HG03439 (cell line): Measurements from ENCODE around the gene LPIN1.
"Not testable (repeated sequence)": the region's sequence is repeated elsewhere in the genome, so short reads cannot be mapped to it uniquely, and the experiment has no call there.

Source experiments
- ATAC-seq: cut with Tn5 transposase; IDR thresholded peaks from one replicate; pipeline ENCODE4 v1.9.1; 2021; ENCODE audit warnings: mild to moderate bottlenecking, moderate library complexity; ENCODE audit not compliant: unreplicated experiment

Gene LPIN1

DNA sequence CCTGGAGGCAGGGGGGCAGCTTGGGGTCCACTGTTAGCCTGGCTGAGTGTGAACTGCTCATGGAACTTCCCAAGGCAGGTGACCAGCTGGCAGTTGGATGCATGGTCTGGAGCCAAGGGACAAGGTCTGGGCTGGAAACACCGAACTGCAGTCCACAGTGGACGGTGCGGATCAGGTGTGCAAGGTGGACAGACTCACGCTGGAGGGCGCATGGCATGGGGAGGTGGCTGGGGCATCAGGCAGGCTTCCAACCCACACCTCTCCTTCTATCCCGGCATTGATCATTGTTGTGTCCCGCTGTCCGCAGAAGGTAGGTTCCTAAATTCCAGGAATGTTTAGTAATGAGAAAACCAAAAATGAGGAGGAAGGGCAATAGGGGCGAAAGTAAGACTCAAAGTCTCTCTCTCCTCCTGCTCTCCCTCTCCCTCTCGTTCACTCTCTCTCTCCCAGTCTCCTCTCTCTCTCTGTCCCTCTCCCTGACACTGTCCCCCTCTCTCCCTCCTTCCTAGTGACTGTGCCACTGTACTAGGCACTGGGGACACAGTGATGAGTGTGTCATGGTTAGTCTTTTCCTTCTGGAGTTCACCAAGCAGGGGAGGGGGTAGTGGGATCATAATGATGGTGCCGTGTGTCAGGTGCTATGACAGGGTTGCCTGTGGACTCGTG is 30.3 kb upstream of the LPIN1 start:
- no peak for ATAC-seq

DNA sequence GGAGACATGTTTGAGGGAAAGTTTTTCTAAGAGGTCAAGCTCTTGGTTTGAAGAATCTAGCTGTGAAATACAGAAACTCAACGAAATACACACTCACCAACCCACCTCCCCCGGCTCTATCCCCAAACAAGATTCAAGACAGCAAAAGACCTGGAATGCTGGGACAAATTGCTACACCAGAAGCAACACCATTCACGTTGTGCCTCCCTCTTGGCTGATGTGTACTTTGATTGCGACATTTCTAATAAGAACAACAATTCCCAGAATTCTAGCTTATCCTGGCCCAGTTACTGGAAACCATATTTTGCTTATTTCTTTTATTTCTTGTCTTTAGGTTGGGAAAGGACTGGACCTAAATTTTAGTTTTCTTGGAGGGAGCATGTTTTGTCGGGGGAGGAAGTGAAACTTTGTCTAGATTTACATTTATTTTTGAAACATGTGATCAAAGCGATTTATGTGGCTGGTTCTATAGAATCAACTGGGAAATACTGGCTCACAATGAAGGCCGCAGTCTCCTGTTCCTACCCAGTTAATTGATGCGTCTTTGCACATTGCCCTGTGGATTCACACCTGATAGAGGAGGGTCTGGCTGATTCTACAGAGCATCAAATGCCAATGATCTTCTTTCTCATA is 29.6 kb upstream of the LPIN1 start:
- no peak for ATAC-seq

DNA sequence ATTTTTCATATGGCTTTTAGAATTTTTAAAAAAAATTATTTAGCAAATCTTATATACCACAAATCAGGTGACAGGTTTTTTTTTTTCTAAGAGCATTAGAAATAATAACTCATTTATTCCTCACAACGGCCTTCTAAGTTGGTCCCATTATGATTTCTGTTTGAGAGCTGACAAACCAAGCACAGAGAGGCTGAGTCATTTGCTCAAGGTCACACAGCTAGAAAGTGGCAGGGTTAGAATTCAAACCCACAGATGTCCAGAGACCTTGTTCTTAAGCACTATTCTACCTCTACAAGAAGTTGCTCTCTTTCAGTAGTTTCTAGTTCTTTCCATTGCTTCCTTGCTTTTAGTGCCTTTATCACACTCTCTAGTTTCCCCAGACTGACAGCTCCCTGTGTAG is 28.8 kb upstream of the LPIN1 start:
- ATAC-seq: no peak

DNA sequence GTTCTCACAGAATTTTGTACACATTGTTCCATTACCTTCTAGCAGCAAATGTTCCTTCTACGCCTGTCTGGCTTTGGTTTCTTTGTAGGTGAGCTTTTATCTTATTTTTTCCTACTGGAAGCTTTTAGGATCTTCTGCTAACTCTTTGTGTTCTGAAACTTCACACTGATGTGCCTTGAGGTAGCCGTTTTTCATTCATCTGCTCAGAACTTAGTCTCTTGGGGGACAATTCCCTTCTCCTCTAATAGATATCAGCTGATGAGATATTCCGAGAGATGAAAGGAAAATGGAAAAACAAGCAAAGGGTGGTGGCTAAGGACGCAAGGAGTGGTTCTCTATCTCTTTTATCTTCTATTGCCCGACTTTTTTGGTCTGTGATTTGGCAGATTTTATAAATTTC is 27.8 kb upstream of the LPIN1 start:
- ATAC-seq: no peak

DNA sequence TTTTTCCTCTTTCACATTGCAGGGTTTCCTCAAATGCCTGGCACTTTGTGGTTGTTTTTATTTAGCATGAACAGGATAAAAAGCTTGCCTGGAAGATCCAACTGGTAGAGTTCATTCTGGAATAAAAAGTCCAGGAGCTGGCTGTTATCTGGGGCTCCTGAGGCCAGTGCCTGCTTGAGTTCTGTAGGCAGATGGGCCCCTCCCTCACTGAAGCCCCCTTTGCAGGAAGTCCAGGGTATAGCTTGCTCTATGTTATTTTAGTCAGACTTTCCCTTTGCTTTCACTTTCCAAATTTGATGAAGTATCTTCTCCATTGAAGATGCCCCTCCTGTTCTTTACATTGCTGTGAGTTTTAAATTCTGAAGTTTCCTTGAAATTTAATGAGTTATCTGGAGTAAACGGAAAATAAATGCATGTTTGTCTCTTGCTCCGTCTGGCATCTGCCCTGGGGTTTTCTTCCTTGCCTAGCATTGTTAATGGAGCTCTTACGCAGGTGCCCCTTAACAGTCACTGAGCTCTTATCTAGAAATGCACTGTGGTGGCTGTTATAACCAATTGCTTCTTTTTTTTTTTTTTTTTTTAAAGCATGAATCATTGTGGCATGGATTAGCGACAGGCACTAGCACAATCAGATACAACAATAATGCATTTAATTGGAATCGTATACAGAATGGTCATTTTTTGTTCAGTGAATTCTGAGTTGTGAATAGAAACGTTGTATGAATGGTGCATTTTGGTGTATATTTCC is 27.0 kb upstream of the LPIN1 start:
- no peak for ATAC-seq

DNA sequence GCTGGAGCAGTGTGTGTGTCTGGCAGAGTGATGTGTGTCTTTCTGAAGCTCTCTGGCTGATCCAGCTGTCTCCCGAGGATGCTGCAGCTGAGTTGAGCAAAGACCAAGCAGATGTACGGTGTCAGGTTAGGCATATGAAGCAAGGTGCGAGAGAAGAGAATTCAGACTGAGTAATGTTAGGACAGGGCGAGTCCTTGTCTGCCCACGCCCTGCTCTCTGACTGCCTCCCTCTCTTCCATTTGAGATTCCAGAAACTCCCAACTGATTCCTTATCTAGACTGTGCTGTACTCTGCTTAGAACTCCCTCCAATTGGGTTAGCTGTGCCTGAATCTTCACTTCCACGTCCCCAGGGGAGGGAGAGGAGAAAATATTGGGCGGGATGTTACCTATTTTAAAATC is 25.7 kb upstream of the LPIN1 start:
- ATAC-seq: no peak

DNA sequence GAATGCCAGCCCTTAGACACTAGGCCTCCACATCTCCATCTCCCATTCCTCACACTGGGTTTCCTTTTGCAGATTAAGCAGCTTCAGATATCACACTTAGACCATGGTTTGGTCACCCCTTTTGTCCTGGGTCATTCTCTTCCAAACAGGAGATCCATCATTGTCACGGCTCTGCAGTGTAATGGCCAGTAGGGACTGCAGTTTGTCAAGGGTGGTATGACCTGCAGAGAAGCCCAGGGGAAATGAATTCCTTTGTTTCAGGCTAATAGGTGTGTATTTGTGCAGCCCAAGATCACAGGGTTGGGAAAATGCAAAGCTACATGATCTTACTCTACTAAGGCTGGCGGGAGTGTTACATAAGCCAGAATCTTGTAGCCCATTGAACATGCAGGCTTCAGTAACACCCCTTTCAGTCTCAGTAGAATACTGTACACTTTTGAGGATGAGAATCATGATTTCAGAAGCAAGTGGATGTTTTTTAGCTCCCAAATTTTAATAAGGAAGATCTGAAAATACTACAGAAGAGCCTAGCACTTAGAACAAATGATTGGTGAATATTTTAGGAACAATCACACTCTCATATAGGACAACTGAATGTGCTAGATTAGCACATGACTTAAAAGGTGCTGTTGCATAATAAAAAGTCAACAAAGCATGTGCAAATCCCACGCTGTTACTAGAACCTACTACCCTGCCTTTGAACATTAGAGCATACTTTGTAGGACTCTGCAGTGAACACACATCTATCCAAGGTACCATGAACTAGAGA is 24.0 kb upstream of the LPIN1 start:
- no peak for ATAC-seq

DNA sequence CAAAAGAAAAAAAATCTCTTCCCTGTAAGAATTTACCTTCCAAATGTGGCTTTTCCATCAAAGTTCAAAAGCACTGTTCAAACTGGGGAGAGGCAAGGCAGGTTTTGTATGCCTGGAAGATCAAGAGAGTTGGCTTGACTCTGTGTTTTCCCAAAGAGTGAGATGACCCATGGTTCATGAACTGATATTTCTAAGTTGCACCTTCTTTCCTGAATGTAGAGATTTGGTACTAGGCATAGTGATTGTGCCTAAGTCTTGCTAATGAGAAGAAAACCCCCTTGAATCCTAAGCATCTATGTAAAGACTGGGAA is 23.4 kb upstream of the LPIN1 start:
- no peak for ATAC-seq

DNA sequence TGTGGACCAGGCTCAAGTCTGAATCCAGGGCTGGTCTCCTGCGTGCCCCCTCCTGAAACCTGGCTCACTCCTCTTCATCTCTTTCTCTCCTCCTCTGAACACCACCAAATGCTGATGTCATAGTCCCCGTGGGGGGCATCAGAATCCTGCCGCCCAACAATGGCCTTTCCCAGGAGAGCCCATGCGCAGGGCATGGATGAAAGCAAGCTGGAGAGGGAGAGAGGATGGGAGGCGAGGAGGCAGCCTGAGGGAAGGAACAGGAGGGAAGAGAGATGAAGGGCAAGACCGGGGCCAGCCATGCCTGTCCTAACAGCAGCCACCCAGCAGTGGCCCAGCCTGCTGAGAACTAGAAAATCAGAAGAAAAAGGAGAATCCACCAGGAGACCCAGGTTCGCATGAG is 22.3 kb upstream of the LPIN1 start:
- no peak for ATAC-seq

DNA sequence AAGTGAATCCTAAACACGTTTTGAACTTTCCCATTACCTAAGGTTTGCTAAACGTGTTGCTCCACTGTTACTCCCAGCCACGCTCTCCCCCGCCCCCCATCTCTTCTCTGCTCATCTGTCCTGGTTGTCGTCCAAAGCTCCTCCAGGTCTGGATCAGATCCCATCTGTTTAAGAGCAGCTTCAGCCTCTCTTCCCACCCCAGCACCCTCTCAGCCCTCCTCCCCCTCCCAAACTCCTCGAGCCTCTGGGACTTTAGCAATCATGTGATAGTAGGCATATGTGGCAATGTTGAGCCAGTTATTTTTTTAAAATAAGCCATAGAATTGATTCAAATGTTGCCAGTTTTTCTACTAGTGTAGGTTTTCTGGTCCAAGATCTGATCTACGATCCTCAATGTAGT is 20.0 kb upstream of the LPIN1 start:
- ATAC-seq: no peak

DNA sequence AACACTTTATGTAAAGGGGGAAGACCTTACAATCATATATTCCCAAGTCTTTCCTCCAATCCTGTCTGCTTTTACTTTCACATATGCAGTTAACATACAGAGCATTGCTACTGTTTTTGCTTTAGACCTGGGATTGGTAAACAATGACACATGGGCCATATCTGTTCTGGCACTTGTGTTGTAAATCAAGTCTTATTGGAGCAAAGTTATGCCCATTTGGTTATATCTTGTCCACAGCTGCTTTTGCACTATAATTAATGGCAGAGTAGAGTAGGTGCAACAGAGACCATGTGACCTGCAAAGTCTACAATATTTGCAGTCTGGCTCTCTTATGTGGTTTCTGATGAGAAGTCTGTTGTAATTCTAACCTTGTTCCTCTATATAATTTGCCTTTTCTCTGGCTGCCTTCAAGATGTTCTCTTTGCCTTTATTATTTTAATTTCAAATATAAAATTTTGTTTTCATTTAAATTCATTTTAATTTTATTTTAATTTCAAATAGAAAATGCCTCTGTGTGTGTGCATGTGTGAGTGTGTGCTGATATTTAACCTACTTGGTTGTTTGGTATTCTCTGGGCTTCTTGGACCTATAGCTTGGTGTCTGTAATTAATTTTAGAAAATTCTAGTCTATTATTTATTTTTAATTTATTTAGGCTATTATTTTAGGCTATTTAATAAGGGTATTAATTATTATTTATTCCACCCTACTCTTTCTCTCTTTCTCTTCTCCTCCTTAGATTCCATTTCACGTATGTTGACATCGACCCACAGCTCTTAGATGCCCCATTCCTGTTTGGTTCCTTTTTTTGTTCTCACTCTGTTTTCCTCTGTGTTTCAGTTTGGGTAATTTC is 16.8 kb upstream of the LPIN1 start:
- no peak for ATAC-seq

DNA sequence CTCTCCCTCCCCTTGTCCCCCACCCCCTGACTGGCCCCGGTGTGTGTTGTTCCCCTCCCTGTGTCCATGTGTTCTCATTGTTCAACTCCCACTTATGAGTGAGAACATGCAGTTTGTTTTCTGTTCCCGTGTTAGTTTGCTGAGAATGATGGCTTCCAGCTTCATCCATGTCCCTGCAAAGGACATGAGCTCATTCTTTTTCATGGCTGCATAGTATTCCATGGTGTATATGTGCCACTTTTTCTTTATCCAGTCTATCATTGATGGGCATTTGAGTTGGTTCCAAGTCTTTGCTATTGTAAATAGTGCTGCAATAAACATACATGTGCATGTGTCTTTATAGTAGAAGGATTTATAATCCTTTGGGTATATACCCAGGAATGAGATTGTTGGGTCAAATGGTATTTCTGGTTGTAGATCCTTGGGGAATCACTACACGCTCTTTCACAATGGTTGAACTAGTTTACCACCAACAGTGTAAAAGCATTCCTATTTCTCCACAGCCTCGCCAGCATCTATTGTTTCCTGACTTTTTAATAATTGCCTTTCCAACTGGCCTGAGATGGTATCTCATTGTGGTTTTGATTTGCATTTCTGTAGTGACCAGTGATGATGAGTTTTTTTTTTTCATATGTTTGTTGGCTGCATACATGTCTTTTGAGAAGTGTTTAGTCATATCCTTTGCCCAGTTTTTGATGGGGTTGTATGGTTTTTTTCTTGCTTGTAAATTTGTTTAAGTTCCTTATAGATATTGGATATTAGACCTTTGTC is 15.0 kb upstream of the LPIN1 start:
- not testable (repeated sequence) for ATAC-seq

DNA sequence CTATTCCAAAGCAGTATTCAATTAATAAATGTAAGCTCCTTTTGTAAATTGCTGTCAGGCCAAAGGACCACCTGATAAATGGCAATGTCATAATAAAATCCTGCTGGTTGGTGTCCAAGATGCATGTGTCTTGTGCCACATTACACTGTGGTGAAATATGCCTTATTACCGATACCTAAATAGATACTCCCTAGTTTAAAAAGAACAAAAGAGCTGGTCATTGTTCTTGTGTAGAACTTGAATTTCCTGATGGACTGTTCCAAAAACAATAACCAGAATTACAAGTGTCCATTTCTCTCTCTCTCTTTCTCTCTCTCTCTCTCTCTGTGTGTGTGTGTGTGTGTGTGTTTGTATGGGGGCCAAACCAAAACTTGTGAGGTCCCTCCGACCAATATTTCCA is 13.8 kb upstream of the LPIN1 start:
- no peak for ATAC-seq

DNA sequence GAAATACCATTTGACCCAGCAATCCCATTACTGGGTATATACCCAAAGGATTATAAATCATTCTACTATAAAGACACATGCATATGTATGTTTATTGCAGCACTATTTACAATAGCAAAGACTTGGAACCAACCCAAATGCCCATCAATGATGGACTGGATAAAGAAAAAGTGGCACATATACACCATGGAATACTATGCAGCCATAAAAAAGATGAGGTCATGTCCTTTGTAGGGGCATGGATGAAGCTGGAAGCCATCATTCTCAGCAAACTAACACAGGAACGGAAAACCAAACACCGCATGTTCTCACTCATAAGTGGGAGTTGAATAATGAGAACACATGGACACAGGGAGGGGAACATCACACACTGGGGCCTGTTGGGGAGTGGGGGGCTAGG is 8.6 kb upstream of the LPIN1 start:
- ATAC-seq: not testable (repeated sequence)

DNA sequence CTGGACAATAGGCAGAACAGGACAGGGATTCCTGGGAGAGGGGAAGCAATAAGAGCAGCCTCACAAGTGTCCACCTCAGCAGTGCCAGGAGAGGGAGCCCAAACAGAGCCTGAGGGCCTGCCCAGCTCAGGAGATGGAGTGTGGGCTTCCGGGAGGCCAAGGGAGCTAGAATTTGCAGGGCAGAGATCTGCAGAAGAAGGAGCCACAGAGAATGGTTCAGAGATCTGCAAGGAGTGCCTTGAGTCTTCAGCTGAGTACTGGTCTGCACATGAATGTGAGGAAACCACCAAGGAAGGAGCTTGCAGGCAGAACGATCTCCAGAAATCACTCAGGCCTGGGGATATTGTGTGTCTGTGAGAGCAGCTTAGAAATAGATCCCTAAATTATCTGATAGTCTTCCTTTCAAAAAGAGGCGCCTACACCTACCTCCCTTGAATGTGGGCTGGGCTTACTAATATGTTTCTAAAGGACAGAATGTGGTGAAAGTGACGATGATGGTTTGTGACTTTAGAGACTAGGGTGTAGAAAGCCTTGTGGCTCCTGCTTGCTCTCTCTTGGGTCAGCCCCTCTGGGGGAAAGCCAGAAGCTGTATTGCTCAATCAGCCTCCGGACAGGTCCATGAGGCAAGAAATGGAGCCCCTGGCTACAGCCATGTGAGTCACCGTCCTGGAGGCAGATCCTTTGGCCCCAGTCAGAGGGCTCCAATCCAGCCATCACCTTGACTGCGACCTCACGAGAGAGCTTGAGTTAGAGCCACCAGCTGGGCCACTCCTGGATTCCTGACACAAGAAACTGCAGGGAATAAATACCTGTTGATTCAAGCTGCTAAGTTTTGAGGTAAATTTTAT is 7.6 kb upstream of the LPIN1 start:
- ATAC-seq: peak; percentile 60

DNA sequence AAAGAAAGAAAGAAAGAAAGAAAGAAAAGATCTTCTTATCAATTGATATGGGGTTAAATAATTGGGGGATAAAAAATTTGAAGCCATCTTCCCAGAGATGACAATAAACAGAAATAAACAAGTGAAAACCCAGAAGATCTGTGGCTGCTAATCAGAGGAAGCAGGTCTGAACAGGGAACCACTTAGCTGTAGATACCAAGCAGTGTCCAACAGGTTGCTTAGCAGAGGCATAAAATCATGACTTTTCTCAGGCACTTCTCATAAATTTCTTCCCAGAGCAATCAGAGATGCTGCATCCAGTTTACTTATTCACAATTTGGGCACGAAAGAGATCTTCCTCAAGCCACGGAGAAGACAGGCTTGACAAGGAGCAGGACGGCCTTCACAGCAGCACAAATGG is 5.7 kb upstream of the LPIN1 start:
- ATAC-seq: no peak

DNA sequence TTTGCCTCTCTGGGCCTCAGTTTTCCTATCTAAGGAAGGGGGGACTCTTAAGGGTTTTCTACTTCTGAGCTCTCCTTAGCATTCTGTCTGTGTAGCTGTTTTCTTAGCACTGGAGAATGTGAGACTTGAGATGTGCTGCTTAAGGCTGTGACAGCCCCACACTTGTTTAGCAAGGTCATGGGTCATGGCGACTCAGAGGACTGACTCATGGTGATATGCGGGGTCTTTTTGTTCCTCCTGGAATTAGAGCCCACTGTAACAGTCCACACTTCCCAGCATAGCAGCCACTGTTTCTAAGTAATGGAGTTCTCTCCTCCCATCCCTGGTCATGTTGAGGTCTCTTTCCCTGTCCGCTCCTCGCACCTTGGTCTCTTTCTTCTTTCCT is 4.1 kb upstream of the LPIN1 start:
- no peak for ATAC-seq

DNA sequence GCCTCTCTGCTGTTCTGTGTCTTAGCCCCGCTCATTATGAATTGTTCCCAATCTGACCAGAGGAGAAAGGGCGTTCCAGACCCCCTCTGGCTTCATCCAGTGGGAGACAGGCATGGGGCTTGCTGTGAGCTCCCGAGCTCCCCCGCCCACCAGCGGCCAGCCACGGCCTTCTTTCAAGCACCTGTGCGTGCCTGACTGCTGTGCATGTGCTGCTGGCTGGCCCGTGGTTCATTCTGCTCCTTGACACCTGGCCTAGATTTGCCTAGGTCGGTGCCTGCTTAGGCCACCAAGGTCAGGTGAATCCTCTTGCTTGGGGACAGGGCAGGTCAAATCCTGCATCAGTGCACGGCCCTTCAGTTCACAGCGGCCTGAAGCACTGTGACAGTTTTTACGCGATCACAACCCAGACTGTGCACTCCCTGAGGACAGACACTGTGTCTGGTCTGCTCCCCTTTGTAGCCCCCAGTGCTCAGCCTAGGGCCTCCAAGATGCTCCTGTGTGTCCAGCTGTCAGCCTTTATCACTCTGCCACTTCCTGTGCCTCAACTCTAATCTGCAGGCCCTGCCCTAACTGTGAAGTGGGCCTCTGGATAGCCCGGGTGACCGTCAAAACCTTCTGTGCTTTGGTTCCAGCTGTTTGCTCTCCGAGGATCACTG is 3.6 kb upstream of the LPIN1 start:
- no peak for ATAC-seq

DNA sequence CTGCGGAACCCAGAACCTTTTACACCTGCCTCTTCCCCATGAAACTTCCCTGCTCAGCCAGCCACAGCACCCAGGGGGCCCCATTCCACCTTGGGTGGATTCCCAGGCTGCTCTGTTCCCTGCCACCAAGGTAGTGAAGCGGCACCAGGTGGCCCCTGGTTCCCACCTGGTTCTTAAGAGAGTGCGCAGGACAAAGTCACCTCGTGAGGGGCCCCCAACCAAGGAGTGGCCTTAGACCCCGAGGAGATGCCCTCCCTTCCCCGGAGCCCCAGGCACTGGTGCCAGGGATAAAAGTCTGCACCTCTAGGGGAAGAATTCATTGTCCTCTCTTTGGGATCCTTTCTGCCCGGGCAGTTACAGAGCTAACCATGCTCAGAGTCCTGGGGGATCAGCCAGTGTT is 3.1 kb upstream of the LPIN1 start:
- no peak for ATAC-seq
